SK-N-SH treated with all-trans-retinoic acid at 6 μM for 48 hours (cell line): ENCODE results near the gene AOPEP.
A peak's percentile ranks its signal among the peaks of the same experiment; 100 is the strongest.

Experiments used
- ATAC-seq: fragments of 200-7000 bp; cut with Tn5 transposase; 3 replicates; pipeline ENCODE4 v1.9.1; 2020; ENCODE audit warnings: mild to moderate bottlenecking, moderate library complexity
- ARNTL ChIP-seq: fragments of 450-650 bp; formaldehyde crosslinking; IDR thresholded peaks from 2 replicates; pipeline ENCODE4 v1.5.0; 2020; ENCODE audit warnings: low read depth, mild to moderate bottlenecking, moderate library complexity, borderline replicate concordance
- BACH2 ChIP-seq: fragments of 250-450 bp; sonication (Bioruptor Pico); IDR thresholded peaks from 2 replicates; pipeline ENCODE4 v1.9.0; 2021; ENCODE audit warnings: mild to moderate bottlenecking, borderline replicate concordance
- CSDC2 ChIP-seq: fragments of 250-450 bp; sonication (Bioruptor Pico); IDR thresholded peaks from 2 replicates; pipeline ENCODE4 v1.5.0; 2020; ENCODE audit warnings: mild to moderate bottlenecking, moderate library complexity
- CSRNP3 ChIP-seq: fragments of 250-450 bp; sonication (Bioruptor Pico); IDR thresholded peaks from 2 replicates; pipeline ENCODE4 v1.5.1; 2021; ENCODE audit warnings: mild to moderate bottlenecking, moderate library complexity
- ESRRG ChIP-seq: fragments of 250-450 bp; sonication (Bioruptor Pico); IDR thresholded peaks from 2 replicates; pipeline ENCODE4 v1.6.1; 2021; ENCODE audit warnings: mild to moderate bottlenecking
- ISL1 ChIP-seq: fragments of 250-450 bp; sonication (Bioruptor Pico); IDR thresholded peaks from 2 replicates; pipeline ENCODE4 v2.1.2; 2022; ENCODE audit warnings: mild to moderate bottlenecking, moderate library complexity
- OSR1 ChIP-seq: fragments of 250-450 bp; sonication (Bioruptor Pico); IDR thresholded peaks from 2 replicates; pipeline ENCODE4 v1.8.0; 2022; ENCODE audit warnings: moderate library complexity, mild to moderate bottlenecking, inconsistent platforms
- PPARA ChIP-seq: fragments of 250-450 bp; sonication (Bioruptor Pico); IDR thresholded peaks from 2 replicates; pipeline ENCODE4 v1.5.0; 2020; ENCODE audit warnings: mild to moderate bottlenecking, borderline replicate concordance
- RARB ChIP-seq: fragments of 250-450 bp; sonication (Bioruptor Pico); IDR thresholded peaks from 2 replicates; pipeline ENCODE4 v1.8.0; 2021; ENCODE audit warnings: mild to moderate bottlenecking, moderate library complexity
- SNAI2 ChIP-seq: fragments of 250-450 bp; sonication (Bioruptor Pico); IDR thresholded peaks from 2 replicates; pipeline ENCODE4 v1.5.0; 2020; ENCODE audit warnings: mild to moderate bottlenecking, moderate library complexity
- TCF4 ChIP-seq: fragments of 250-450 bp; sonication (Bioruptor Pico); IDR thresholded peaks from 2 replicates; pipeline ENCODE4 v1.8.0; 2021; ENCODE audit warnings: mild to moderate bottlenecking, moderate library complexity, borderline replicate concordance
- TOX ChIP-seq: fragments of 250-450 bp; sonication (Bioruptor Pico); IDR thresholded peaks from 2 replicates; pipeline ENCODE4 v1.8.0; 2021; ENCODE audit warnings: mild to moderate bottlenecking, moderate library complexity, borderline replicate concordance
- ZC3H10 ChIP-seq: fragments of 250-450 bp; sonication (Bioruptor Pico); IDR thresholded peaks from 2 replicates; pipeline ENCODE4 v1.5.1; 2021; ENCODE audit warnings: mild to moderate bottlenecking, moderate library complexity
- ZFP3 ChIP-seq: fragments of 250-450 bp; sonication (Bioruptor Pico); IDR thresholded peaks from 2 replicates; pipeline ENCODE4 v1.5.0; 2020; ENCODE audit warnings: mild to moderate bottlenecking, moderate library complexity
- ZFP30 ChIP-seq: fragments of 450-650 bp; formaldehyde crosslinking; IDR thresholded peaks from 2 replicates; pipeline ENCODE4 v1.5.0; 2022; ENCODE audit warnings: mild to moderate bottlenecking, moderate library complexity
- ZNF565 ChIP-seq: fragments of 450-650 bp; formaldehyde crosslinking; conservative IDR thresholded peaks from 2 replicates; pipeline ENCODE4 v1.5.0; 2020; ENCODE audit warnings: low read depth, mild to moderate bottlenecking, moderate library complexity
- ZNF70 ChIP-seq: fragments of 450-650 bp; formaldehyde crosslinking; IDR thresholded peaks from 2 replicates; pipeline ENCODE4 v1.5.0; 2020; ENCODE audit warnings: mild to moderate bottlenecking, moderate library complexity
- ZNF8 ChIP-seq: fragments of 450-650 bp; formaldehyde crosslinking; IDR thresholded peaks from 2 replicates; pipeline ENCODE4 v1.5.0; 2020; ENCODE audit warnings: mild to moderate bottlenecking, moderate library complexity
- TF ChIP-seq, protein P1 (sequence below): fragments of 250-450 bp; sonication (Bioruptor Pico); IDR thresholded peaks from 2 replicates; pipeline ENCODE4 v1.8.0; 2021; ENCODE audit warnings: low read depth, mild to moderate bottlenecking, moderate library complexity, borderline replicate concordance
- TF ChIP-seq, protein P2 (sequence below): fragments of 250-450 bp; sonication (Bioruptor Pico); IDR thresholded peaks from 2 replicates; pipeline ENCODE4 v1.5.0; 2020; ENCODE audit warnings: mild to moderate bottlenecking, moderate library complexity

The AOPEP gene

GRCh38 chr9:94804316-94804715 lies 77.8 kb downstream of the AOPEP start:
- ATAC-seq: no peak
- TF ChIP-seq ISL1 (CRISPR knock-in tag) (no peak), BACH2 (no peak), ZC3H10 (CRISPR knock-in tag) (no peak), CSRNP3 (CRISPR knock-in tag) (no peak), ZNF565 (CRISPR knock-in tag) (no peak), SNAI2 (CRISPR knock-in tag) (no peak), ZFP30 (CRISPR knock-in tag) (no peak), CSDC2 (CRISPR knock-in tag) (no peak), PPARA (no peak), RARB (CRISPR knock-in tag) (no peak), ZNF70 (no peak), ZFP3 (CRISPR knock-in tag) (no peak)
- TF ChIP-seq, protein P1, sequence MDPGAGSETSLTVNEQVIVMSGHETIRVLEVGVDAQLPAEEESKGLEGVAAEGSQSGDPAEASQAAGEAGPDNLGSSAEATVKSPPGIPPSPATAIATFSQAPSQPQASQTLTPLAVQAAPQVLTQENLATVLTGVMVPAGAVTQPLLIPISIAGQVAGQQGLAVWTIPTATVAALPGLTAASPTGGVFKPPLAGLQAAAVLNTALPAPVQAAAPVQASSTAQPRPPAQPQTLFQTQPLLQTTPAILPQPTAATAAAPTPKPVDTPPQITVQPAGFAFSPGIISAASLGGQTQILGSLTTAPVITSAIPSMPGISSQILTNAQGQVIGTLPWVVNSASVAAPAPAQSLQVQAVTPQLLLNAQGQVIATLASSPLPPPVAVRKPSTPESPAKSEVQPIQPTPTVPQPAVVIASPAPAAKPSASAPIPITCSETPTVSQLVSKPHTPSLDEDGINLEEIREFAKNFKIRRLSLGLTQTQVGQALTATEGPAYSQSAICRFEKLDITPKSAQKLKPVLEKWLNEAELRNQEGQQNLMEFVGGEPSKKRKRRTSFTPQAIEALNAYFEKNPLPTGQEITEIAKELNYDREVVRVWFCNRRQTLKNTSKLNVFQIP (CRISPR knock-in tag): no peak
- TF ChIP-seq, protein P2, sequence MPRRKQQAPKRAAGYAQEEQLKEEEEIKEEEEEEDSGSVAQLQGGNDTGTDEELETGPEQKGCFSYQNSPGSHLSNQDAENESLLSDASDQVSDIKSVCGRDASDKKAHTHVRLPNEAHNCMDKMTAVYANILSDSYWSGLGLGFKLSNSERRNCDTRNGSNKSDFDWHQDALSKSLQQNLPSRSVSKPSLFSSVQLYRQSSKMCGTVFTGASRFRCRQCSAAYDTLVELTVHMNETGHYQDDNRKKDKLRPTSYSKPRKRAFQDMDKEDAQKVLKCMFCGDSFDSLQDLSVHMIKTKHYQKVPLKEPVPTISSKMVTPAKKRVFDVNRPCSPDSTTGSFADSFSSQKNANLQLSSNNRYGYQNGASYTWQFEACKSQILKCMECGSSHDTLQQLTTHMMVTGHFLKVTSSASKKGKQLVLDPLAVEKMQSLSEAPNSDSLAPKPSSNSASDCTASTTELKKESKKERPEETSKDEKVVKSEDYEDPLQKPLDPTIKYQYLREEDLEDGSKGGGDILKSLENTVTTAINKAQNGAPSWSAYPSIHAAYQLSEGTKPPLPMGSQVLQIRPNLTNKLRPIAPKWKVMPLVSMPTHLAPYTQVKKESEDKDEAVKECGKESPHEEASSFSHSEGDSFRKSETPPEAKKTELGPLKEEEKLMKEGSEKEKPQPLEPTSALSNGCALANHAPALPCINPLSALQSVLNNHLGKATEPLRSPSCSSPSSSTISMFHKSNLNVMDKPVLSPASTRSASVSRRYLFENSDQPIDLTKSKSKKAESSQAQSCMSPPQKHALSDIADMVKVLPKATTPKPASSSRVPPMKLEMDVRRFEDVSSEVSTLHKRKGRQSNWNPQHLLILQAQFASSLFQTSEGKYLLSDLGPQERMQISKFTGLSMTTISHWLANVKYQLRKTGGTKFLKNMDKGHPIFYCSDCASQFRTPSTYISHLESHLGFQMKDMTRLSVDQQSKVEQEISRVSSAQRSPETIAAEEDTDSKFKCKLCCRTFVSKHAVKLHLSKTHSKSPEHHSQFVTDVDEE (CRISPR knock-in tag): no peak

DNA sequence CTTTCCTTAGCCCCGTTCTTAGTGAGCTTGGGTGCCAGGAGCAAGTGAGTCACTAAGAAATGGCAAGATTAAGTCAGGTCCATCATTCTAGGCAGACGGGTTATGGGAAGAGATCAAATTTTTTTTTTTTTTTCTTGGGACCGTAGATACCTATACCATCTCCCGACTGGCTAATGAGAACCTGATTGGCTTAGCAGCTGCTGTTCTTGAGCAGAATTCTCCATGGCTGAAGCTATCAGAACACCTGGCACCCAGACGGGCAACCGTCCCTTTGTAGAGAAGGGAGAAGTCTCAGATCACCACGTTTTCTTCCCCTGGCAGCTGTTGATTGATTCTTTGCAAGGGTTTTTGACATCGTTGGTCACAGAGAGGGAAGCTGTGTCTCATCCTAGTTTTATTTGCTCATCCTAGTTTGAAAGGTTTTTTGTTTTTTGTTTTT lies 78.6 kb downstream of the AOPEP start:
- ATAC-seq: no peak
- TF ChIP-seq SNAI2 (CRISPR knock-in tag) (no peak), ZNF8 (CRISPR knock-in tag) (no peak), ZFP30 (CRISPR knock-in tag) (no peak)
- TF ChIP-seq, protein P2 (CRISPR knock-in tag): no peak

DNA sequence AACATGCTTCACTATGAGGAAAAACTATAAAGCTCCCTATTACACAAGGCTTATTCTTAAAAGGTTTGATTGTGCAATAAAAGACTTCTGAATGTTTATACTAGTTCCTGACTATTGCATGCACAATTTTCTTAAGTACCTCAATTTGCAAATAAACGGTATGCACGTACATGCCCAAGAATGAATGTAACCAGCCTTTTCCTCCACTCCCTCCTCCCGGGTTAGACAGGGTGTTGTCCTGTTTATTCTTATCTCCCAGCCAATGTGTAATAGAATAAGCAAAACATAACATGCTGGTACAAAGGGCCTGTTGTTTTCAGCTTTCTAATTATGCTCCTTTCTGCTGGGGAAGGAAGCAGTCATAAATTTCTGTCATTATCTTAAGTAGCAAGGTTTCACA lies 79.1 kb downstream of the AOPEP start:
- TF ChIP-seq ISL1 (CRISPR knock-in tag): peak; percentile 47
- TF ChIP-seq ARNTL (CRISPR knock-in tag): no peak
- no peak; the same call in 2 of the 3 replicates for ATAC-seq

- ATAC-seq: no peak
- no peak for TF ChIP-seq TCF4 (CRISPR knock-in tag)
- no peak for TF ChIP-seq ZFP30 (CRISPR knock-in tag)
- no peak for TF ChIP-seq ZC3H10 (CRISPR knock-in tag)
- no peak for TF ChIP-seq CSDC2 (CRISPR knock-in tag)
- no peak for TF ChIP-seq TOX (CRISPR knock-in tag)
- TF ChIP-seq ESRRG (CRISPR knock-in tag): no peak
- no peak for TF ChIP-seq ZNF70
- TF ChIP-seq ISL1 (CRISPR knock-in tag): no peak
- no peak for TF ChIP-seq RARB (CRISPR knock-in tag)
- TF ChIP-seq OSR1 (CRISPR knock-in tag): no peak
- no peak for TF ChIP-seq ZFP3 (CRISPR knock-in tag)
- TF ChIP-seq, all 23 proteins: peak for 0
Measured at GRCh38 chr9:94806307-94806893, 79.9 kb downstream of the AOPEP start.
